A204.1 (cell line): Measurements from ENCODE around the gene PODXL2.

ENCODE experiments used
- FAIRE-seq: peaks from 2 replicates; lab custom pipeline; 2012; peaks lifted over from hg19 to GRCh38; lab: Jason Lieb, UNC

PODXL2 gene

DNA sequence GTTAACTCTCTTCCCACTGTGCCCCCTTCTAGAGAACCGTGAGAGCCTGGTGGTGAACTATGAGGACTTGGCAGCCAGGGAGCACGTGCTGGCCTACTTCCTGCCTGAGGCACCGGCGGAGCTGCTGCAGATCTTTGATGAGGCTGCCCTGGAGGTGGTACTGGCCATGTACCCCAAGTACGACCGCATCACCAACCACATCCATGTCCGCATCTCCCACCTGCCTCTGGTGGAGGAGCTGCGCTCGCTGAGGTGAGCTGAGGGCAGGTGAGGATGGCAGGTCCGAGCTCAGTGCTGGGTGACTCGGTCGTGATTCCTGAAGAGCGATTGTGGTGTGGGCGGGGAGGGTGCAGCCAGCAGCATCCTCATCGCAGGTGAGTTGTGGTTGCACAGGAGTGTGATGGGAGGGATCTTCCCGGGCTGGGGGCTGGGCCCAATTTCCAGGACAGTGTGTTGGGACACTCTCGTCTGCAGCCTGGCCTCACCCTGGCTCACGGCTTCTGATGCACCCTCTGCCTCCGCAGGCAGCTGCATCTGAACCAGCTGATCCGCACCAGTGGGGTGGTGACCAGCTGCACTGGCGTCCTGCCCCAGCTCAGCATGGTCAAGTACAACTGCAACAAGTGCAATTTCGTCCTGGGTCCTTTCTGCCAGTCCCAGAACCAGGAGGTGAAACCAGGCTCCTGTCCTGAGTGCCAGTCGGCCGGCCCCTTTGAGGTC is 22.7 kb upstream of the PODXL2 start:
- FAIRE-seq = no peak

DNA sequence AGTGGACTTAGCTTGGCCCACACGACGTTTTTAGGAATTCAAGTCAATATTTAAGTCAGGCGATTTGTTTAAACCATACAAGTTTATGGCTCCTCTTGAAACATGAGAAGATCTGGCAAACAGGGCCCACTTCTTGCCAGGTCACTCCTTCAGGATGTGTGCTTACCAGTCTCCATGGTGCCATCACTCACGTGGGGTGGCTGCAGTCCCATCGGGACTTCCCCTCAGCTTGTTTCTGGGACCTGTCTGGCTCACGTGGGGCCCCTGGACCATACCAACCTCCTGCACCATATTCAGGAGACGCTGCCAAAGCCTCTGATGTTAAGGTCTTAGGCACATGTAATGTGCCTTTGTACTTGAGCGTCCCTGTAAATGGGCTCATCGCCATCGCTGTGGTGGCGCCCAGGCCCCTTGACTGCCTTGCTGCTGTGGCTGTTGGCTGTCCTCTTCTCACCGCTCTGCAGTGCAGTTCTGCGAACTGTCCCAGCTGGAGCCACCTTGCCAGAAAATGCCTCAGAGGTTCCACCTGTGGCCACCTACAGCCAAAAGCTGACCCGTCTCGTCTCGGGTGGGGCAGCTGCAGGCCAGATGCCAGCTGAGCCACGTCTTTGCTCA is 21.9 kb upstream of the PODXL2 start:
- no peak for FAIRE-seq

DNA sequence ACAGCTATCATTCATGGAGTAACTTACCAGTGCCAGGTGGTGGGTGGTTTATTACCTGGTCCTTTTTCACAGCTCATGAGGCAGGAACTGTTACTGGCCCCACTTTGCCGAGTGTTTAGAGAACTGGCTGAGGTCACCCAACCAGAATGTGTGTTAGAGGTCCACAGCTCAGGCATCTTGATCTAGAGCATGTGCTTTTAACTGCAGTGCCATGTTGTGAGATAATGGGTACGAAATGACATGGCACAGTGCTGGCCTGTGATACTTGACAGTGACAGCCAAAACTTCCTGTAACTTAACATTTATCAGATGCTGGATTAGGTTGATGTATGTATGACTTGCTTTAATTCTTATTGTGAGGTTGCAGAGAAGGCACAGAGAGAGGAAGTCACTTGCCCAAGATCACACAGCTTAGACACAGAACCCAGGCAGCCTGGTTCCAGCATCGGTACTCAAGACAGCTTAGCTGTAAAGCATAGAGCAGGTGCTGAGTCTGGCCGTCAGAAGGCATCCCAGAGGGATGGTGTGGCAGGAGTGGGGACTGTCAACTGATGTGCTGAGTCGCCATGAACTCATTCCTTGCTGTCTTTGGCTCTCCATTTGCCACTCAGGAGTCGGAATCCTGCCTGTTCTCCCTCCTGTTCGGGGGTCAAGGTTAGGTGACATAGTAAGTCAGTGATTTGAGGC is 21.2 kb upstream of the PODXL2 start:
- FAIRE-seq = no peak

DNA sequence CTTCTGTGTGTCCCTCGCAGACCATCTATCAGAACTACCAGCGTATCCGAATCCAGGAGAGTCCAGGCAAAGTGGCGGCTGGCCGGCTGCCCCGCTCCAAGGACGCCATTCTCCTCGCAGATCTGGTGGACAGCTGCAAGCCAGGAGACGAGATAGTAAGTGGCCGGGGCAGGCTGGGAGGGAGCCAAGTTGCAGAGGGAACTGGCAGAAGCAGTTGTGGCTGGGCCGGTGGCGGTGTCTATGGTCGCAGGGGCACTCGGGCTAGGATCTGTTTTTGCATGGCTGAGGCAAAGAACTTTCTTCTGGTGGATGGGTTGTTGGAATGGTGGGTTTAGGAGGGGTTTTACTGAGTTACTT is 20.6 kb upstream of the PODXL2 start:
- FAIRE-seq = no peak

DNA sequence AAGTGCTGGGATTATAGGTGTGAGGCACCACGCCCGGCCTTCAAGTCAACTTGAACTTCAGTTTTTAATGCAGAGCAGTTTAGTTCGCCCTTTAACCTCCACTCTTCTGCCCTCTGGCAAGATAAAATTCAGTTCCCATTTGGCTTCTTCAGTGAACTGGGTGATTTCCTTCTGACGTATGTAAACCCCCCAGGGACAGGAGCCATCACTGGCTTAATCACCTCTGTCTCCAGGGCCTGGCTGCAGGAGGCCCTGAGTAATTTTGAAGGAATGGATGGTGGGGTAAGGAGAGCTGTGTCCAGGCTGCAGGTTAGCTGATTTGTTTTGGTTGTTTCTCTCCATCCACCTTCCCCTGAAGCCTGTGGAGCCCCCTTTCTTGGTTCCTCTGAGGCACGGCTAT is 18.9 kb upstream of the PODXL2 start:
- no peak for FAIRE-seq

DNA sequence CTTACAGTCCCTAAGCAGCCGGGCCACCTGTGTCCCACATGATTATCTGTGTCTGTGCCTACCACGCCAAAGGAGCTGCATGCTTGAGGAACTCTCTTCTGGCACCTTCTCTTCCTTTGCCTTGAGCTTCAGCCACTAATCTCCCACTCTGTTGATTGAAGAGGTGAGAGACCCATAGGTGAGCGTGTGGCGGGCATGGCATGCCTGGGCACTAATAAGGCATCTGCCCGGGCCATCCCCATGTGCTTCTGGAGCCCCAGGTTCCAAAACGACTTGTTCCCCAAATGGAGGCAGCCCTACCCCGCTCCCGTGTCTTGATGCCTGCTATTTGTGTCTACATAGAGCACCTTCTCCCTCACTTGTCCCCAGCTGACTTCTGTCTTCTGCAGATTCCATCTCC is 17.7 kb upstream of the PODXL2 start:
- no peak for FAIRE-seq

DNA sequence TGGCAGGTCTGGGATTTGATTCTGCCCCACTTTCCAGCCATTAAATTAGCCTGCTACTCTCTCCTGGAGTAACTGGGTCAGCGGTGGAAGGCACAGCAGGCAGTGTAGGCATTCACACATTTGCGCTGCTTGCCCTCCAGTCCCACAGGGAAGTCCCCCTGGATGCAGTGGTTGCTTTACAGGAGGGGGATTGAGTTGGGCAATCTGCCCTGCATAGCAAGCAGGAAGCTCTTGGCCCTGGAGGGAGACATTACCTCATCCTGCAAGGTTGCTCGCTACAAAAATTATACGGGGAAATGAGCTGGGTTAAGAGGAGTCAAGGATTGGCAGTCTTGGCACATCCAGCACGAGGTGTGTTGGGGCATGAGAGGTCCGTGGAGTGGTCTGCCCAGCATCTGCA is 16.0 kb upstream of the PODXL2 start:
- no peak for FAIRE-seq

DNA sequence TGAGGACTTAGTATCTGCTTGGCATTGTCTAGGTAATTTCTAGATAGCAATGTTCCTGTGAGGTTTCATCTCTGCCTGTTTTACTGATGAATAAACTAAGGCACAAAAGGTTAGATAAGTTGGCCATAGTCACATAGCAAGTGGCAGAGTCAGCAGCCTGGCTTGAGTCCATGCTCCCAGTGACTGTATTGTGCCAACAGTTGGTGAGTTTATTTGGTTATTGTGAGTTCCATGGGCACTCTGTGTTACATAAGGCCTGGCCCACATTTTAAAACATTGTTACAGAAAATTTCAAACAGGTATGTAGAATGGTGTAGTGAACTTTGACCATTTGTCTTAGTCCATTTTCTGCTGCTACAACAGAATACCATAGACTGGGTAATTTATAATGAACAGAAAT is 15.6 kb upstream of the PODXL2 start:
- no peak for FAIRE-seq

DNA sequence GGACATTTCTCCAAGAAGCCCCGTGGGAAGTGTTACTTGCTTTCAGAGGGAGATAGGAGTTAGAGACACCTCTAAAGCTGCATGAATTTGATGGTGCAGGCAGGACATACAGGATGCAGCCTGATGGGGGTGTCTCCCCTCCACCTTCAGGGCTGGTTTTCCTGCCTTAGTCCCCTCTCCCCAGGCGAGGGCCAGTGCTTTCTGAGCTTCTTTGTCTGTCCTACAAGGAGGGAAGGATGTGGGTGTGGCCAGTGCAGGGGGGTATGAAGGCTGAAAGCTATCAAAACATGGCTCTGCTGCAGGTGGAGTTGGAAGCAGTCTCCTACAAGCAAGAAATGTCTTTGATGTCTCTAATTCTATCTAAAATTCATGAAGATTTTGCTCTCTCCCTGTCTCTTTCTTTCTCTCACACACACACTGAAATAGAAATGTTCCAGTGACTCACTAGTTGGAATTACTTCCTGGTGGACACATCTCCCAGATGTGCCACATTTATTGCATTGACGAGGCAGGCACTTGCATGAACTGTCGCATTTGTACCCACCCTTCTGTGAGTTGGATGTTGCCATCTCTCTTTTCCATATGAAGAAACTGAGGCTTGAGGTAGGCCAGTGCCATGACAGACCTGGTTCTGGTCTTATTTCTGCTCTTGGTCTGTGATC is 13.9 kb upstream of the PODXL2 start:
- FAIRE-seq = no peak

DNA sequence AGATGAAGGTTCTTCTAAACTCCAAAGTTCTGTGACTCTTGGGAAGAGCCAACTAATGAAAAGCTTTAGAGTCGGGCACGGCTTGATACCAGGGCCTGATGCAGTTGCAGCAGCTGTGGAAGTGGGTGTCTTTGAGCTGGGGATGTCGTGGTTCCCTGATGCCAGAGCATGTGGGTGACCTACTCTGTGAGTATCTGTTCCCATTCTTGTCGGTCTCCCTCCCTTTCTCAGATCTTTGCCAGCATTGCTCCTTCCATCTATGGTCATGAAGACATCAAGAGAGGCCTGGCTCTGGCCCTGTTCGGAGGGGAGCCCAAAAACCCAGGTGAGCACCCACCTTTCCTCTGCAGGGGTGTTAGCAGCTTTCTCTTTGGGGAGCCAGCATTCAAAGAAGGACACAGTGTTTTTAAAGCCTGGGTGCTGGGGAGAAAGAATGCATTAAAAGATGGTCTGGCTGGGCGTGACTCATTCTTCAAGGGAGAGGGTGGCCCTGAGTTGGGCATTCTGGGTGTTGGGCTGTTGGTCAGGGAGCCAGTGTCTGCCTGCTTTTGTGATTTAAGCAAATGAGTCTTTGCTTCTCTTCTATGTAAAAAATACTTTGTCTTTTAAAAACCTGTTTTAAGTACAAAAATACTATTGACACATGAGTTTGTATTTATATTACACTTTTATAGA is 13.2 kb upstream of the PODXL2 start:
- no peak for FAIRE-seq

DNA sequence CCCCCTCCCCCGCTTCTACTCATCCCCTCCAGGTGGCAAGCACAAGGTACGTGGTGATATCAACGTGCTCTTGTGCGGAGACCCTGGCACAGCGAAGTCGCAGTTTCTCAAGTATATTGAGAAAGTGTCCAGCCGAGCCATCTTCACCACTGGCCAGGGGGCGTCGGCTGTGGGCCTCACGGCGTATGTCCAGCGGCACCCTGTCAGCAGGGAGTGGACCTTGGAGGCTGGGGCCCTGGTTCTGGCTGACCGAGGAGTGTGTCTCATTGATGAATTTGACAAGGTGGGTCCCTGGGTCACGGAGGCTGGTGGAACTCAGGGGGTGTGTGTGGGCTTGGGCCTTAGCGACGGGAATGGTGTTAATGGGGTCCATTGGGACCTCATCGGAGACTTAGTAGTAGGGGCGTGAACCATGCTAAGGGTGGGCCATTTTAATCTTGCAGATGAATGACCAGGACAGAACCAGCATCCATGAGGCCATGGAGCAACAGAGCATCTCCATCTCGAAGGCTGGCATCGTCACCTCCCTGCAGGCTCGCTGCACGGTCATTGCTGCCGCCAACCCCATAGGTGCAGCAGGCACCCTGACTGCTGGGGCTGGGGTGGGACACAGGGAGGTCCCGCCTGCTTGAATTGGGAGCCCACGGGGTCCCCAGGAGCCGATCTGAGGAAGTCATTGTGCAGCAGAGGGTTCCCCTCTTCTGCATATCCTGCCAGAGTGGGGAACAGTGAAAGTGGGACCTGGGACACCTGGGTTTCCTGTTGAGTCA is 12.0 kb upstream of the PODXL2 start:
- no peak for FAIRE-seq

DNA sequence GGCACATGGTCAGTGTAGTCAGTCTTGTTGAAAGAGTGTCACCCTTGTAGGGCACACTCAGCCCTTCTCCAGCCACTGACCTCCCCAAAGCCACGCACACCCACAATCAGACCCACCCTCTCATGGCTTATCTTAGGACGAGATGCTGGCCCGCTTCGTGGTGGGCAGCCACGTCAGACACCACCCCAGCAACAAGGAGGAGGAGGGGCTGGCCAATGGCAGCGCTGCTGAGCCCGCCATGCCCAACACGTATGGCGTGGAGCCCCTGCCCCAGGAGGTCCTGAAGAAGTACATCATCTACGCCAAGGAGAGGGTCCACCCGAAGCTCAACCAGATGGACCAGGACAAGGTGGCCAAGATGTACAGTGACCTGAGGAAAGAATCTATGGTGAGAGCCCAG is 10.1 kb upstream of the PODXL2 start:
- no peak for FAIRE-seq

DNA sequence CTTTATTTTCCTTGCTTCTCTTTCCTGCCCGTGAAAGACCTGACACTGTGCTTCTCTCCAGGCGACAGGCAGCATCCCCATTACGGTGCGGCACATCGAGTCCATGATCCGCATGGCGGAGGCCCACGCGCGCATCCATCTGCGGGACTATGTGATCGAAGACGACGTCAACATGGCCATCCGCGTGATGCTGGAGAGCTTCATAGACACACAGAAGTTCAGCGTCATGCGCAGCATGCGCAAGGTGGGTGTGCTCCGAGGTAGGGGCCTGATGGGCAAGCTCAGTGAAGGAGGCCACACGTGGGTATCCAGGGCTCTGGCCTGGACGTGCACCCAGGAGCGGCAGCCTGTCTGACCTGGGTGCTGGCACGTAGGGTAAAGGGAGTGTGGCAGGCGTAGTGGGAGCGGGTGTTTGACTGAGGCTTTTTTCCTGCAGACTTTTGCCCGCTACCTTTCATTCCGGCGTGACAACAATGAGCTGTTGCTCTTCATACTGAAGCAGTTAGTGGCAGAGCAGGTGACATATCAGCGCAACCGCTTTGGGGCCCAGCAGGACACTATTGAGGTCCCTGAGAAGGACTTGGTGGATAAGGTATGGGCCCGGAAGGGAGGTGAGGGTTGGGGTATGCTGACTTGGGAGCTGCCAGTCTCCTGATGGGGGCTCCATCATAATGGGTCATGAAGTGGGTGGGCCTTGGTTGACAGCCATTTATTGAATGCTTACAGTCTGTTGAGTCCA is 8.2 kb upstream of the PODXL2 start:
- no peak for FAIRE-seq

DNA sequence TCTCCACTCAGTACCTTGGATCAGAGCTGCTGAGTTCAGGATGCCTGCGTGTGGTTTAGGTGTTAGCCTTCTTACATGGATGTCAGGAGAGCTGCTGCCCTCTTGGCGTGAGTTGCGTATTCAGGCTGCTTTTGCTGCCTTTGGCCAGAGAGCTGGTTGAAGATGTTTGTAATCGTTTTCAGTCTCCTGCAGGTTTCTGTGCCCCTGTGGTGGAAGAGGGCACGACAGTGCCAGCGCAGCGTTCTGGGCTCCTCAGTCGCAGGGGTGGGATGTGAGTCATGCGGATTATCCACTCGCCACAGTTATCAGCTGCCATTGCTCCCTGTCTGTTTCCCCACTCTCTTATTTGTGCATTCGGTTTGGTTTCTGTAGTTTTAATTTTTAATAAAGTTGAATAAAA is 7.0 kb upstream of the PODXL2 start:
- FAIRE-seq = no peak

DNA sequence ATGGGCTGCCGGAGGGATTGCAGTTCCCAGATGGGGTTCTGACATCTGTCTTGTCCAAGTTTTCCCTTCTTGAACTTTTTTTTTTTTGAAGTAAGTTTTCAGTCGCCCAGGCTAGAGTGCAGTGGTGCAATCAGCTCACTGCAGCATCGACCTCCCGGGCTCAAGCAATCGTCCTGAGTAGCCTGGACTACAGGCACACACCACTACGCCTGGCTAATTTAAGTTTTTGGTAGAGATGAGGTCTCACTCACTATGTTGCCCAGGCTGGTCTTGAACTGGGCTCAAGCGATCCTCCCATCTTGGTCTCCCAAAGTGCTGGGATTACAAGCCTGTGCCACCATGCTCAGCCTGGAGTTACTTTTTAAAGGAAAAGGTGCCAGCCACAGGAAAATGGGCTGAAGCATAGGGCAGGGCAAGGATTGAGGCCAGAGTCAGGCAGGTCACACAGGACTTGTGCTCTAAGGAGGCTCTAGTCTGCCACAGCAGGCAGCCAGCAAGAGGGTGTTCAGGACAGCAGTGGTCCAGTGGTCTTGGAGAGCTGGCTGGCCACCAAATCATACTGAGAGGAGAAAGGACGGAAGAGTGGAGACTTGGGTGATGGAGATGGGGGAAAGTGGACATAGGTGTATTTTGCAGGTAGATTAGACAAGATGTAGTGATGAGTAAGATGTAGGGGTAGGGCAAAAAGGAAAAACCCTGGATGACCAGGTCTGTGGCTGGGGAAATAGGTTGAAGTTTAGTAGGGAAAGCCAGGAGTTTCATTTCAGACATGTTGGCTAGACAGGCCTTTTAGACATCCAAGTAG is 6.0 kb upstream of the PODXL2 start:
- FAIRE-seq = no peak

DNA sequence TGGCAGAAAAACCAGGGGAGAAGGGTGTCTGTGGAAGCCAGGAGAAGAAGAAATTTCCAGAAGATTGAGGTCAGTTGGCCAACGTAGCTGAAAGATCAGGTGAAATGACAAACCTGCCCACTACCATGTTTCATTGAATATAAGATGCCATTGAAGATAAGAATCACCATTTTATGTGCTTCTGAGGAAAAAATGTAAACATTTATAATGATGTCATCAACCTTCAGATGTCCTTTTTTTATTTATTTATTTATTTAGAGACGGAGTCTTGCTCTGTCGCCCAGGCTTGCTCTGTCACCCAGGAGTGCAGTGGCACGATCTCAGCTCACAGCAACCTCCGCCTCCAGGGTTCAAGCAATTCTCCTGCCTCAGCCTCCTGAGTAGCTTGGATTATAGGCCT is 4.9 kb upstream of the PODXL2 start:
- no peak for FAIRE-seq

DNA sequence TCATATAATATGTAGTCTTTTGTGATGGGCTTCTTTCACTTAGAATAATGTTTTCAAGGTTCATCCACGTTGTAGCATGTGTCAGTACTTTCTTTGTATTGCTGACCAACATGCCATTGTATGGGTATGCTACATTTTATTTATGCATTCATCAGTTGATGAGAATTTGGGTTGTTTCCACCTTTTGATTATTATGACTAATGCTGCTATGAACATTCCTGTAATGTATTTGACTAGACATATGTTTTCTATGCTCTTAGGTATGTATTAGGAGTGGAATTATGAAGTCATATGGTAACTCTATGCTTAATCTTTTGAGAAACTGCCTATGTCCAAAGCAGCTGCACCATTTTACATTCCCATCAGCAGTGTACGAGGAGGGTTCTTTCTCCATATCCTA is 3.2 kb upstream of the PODXL2 start:
- no peak for FAIRE-seq

DNA sequence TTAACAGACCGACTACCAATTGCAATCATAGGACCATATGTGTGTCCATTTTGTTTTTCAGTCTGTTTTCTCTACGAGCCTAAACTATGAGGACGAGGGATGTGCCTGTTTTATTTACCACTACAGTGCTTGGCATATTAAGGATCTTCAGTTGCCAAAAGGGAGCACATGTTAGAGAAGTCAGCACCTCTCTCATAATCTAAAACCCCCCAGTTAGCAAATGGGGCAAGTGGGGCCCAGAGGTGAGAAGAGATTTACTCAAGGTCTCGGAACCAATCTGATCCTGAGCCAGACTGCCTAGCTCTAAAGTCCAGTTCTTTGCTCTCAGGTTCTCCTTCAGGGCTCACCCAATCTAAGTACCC is 578 bp upstream of the PODXL2 start:
- no peak for FAIRE-seq

DNA sequence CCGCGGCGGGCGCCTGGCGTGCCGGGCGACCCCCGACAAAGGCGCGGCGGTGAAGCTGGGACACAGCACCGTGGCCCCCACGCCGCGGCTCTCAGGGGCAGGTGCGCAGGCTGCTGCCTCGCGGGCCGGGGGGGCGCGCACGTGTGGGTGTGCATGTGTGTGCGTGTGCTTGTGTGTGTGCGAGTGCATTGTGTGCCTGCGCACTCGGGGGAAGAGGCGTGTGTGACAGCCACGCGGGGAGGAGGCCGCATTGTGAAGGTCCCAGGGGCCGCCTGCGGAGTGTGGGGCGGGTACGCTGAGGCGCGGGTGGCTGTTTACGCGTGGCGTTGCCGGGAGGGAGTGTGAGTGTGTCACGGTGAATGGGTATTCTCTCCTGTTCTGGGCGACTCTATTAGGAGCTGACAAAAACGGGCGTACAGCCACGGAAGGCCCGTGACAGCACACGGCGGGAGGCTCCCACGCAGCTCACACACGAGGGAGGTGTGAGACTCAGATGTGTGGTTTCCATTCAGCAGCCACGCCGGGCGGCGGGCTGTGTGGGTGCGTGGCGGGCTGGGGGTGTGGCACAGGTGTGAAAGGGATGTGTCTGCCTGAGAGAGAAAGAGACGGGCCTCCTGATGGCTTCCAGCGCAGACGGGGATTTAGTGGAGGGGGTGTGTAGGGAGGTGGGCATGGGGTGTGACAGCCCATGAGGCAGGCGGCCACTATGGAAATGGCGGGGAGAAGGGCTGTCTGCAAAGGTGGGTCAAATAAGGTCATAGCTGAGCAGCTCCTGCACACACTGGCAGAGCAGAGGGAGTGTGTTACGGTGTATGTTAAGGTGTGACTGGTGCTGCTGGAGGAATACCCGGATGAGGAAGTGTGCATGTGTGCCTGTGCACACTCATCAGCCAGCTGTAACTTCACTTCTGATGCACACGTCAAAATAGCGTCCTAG is 750 bp downstream of the PODXL2 start:
- no peak for FAIRE-seq
